Fibroblast of mammary gland (primary cell): ENCODE data around the gene CISD1.

Experiments
- DNase-seq: peaks from one replicate; pipeline ENCODE4 v3.0.0-alpha.2; 2010; ENCODE audit warnings: low read depth
- H3K4me3 ChIP-seq: 2 replicates; pipeline ENCODE4 v1.5.1; 2011; ENCODE audit warnings: low read depth, mild to moderate bottlenecking, low read length, moderate library complexity; ENCODE audit not compliant: control insufficient read depth
- TF ChIP-seq, protein P1 (sequence below): conservative IDR thresholded peaks from 2 replicates; pipeline ENCODE4 v1.5.1; 2011; ENCODE audit warnings: low read depth, low read length, inconsistent platforms; ENCODE audit not compliant: control insufficient read depth, insufficient read depth

CISD1 gene

DNA sequence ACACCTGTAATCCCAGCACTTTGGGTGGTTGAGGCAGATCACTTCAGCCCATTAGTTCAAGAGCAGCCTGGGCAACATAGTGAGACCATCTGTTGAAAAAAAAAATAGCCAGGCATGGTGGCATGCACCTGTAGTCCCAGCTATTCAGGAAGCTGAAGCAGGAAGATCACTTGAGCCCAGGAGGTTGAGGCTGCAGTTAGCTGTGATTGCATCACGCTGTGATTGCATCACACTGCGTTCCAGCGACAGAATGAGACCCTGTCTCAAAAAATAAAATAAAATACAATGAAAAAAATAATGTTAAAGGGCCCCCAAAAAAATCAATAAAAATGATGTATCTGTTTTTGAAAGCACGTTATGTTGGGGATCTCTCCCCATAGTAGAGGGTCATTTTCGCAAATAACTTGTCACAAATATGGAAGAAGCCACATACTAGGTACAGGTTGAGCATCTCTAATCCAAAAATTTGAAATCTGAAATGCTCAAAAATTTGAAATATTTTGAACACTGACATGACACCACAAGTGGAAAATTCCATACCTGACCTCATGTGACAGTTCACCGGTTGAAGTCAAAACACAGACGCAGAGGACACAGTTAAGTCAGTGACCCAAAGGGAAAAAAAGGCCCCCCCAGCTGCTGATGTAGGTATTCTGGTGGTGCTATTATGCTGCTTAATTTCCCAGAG is 9.5 kb downstream of the CISD1 start:
- TF ChIP-seq, protein P1, sequence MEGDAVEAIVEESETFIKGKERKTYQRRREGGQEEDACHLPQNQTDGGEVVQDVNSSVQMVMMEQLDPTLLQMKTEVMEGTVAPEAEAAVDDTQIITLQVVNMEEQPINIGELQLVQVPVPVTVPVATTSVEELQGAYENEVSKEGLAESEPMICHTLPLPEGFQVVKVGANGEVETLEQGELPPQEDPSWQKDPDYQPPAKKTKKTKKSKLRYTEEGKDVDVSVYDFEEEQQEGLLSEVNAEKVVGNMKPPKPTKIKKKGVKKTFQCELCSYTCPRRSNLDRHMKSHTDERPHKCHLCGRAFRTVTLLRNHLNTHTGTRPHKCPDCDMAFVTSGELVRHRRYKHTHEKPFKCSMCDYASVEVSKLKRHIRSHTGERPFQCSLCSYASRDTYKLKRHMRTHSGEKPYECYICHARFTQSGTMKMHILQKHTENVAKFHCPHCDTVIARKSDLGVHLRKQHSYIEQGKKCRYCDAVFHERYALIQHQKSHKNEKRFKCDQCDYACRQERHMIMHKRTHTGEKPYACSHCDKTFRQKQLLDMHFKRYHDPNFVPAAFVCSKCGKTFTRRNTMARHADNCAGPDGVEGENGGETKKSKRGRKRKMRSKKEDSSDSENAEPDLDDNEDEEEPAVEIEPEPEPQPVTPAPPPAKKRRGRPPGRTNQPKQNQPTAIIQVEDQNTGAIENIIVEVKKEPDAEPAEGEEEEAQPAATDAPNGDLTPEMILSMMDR = no peak
- DNase-seq = no peak
- H3K4me3 ChIP-seq = no peak overlapping the region

DNA sequence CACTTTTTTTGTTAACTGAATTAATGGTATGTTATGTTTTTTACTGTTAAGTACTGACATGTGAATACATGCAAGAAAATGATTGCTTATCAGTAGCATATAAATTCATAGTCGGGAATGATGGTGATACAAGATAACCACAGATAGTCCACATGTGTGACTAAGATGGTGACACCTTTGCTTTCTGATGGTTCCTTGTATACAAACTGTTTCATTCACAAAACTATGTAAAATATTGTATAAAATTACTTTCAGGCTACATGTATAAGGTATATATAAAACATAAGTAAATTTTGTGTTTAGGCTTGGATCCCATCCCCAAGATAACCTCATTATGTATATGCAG is 10.0 kb downstream of the CISD1 start:
- no peak for DNase-seq
- TF ChIP-seq, protein P1 = no peak
- H3K4me3 ChIP-seq = no peak overlapping the region

DNA sequence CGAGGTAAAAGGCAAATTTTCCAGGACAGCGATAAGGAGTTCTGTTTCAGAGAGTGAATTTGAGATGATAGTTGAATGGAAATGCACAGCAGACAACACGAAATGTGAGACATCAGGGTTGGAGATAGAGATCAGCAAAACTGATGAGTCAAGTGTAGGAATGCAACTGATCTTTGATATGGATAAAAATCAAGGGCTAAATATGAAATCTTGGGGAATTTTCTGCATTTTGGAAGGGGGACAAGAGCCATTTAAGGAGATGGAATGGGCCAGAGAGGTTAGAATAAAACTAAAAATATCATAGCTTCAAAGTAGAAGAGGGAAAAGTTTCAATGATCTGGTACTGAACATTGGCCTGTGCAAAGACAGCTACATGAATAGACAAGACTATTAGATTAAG is 11.5 kb downstream of the CISD1 start:
- TF ChIP-seq, protein P1 = no peak
- no peak overlapping the region for H3K4me3 ChIP-seq
- no peak for DNase-seq

DNA sequence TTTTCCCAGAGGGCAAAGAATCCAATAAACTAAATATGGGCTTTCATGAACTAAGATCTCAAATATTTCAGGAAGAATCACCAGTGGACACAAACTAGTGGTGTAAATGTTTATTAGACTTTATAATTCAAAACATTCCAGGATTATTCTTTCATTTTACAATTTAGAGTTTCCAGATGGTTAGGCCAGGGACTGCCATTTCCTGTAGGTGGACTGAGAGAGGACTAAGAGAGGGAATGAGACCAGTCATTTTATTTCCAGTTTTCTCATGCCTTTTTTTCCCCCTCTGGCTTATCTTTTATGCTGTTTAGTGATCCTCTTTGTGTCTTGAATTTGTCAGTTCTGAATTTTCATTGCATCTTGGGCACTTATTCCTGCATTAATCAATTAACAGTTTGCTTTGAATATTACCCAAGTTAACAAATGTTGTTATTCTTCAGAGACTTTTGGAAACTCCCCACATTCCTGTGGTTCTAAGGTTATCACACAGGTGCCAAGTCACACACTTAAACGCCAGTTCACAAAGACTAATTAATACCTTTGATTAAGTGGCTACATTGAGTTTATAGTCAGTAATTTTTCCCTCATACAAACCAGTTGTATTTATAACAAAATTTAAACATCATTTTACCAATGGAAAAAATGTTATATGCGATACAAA is 12.3 kb downstream of the CISD1 start:
- TF ChIP-seq, protein P1 = no peak
- DNase-seq = no peak
- H3K4me3 ChIP-seq = no peak overlapping the region

DNA sequence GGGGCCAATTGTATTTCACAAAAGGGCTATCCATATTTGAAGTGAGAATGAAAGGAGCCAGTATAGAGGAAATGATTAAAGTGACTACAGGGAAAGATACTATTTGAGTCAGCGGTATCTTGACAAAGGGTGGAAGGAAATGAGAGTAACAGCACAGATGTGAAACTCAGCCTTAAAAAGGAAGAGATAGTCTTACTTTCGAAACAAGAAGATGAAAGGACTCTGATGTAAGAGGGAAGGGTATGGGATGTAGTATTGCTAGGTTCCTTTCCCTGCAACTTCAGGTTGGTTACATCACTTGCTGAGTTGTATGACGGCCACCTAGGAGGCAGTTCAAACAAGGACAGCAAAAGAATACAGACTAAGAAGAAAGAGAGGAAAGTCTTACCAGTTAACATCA is 13.7 kb downstream of the CISD1 start:
- TF ChIP-seq, protein P1 = no peak
- no peak overlapping the region for H3K4me3 ChIP-seq
- no peak for DNase-seq

DNA sequence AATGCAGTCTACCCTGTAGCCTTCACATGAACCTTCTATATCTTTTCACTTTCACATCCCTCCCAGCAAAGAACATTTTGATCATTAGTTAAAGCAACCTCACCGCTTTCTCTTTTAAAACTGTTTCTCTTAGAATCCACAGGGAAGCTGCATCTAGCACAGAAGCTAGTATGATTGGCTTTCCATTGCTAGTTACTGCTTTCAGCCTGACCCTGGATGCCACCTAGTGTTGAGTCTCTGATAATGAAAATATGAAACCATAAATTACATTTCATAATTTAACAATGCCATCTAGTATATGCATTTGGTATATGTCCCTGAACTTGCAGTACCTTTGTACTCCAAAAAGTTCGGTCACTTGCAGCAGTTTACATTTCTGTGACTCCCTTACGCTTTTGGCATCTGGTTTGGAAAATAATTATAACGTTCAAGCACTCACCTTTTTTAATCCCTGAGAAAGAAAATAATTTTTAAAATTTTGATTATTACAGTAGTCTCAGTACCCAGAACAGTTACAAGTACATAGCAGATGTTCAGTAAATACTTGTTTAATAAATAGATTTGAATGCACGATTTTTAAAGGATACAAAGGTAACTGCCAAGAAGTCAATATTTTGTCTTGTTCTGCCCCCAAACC is 22.7 kb downstream of the CISD1 start:
- no peak overlapping the region for H3K4me3 ChIP-seq
- TF ChIP-seq, protein P1 = peak; percentile 82
- peak; percentile 68 for DNase-seq
